Measurements from ENCODE around the gene TNNI3.

GRCh38 chr19:55196803-55197202 is 39.3 kb upstream of the TNNI3 start:
- no peak for TF ChIP-seq CTCF (IDR thresholded peaks at IDR 0.05)
- no peak for TF ChIP-seq POLR2A (IDR thresholded peaks at IDR 0.05)

All from ovary (tissue), 3 donors.